HepG2 (cell line): ENCODE results near the gene JMJD8. TPM values are rescaled to one million over a fixed set of nuclear protein-coding genes. Genes with fewer than 3 reads are reported as not detected.

ENCODE experiments used
- ARNTL ChIP-seq: sonication (generic); formaldehyde crosslinking; IDR thresholded peaks from 2 replicates; pipeline ENCODE4 v1.4.0; 2020; ENCODE audit warnings: mild to moderate bottlenecking, missing genetic modification reagents
- ATF7-NPFF ChIP-seq: sonication (generic); formaldehyde crosslinking; IDR thresholded peaks from 2 replicates; pipeline ENCODE4 v1.8.1; 2023; ENCODE audit warnings: mild to moderate bottlenecking, low read depth, missing genetic modification reagents, moderate library complexity
- JUND ChIP-seq: sonication (generic); formaldehyde crosslinking; IDR thresholded peaks from 2 replicates; pipeline ENCODE4 v1.8.0; 2022; ENCODE audit warnings: mild to moderate bottlenecking, missing genetic modification reagents
- MXI1 ChIP-seq: IDR thresholded peaks from 3 replicates; pipeline ENCODE4 v1.6.1; 2012; ENCODE audit warnings: low read depth, low read length, inconsistent platforms, borderline replicate concordance
- WIZ ChIP-seq: sonication (generic); formaldehyde crosslinking; IDR thresholded peaks from 2 replicates; pipeline ENCODE4 v1.5.1; 2020; ENCODE audit warnings: mild to moderate bottlenecking, missing genetic modification reagents
- ZFX ChIP-seq: sonication (generic); formaldehyde crosslinking; IDR thresholded peaks from 2 replicates; pipeline ENCODE4 v1.4.0; 2020; ENCODE audit warnings: mild to moderate bottlenecking, low read depth, missing genetic modification reagents, moderate library complexity
- ZNF747 ChIP-seq: sonication (generic); formaldehyde crosslinking; IDR thresholded peaks from 2 replicates; pipeline ENCODE4 v1.8.1; 2023; ENCODE audit warnings: missing genetic modification reagents, mild to moderate bottlenecking, borderline replicate concordance
- polyA plus RNA-seq, 8 experiments: library from polyadenylated mRNA; depleted of rRNA in 3 of 8; stranded (reverse) in 7 of 8; unstranded in 1 of 8; fragments of >200 nt; fragmentation: Illumina TruSeq in 4 of 8; extraction: Trizol in 4 of 8; gene quantifications; 2 replicates each; pipeline versions ENCODE4 v1.2.1 to v1.2.3, GENCODE V29; 2011 to 2016; ENCODE audit warnings: low read depth in 4 of 8, missing spikeins in 1 of 8, mixed read lengths in 1 of 8; ENCODE audit not compliant: insufficient read depth in 1 of 8
- total RNA-seq, 5 experiments: library from RNA; depleted of rRNA; stranded (reverse); fragments of >200 nt; fragmentation: Illumina TruSeq; extraction: Trizol; gene quantifications; 2 replicates each; pipeline ENCODE4 v1.2.3, GENCODE V29; 2016; ENCODE audit warnings: low read depth in 1 of 5
- TF ChIP-seq, protein P1 (sequence below), 2 experiments: sonication (generic) in 1 of 2; formaldehyde crosslinking in 1 of 2; IDR thresholded peaks; 2 replicates each; pipeline versions ENCODE4 v1.4.0 to v1.6.1; 2016 to 2020; ENCODE audit warnings: borderline replicate concordance in 1 of 2, low read depth in 1 of 2, mild to moderate bottlenecking in 1 of 2, missing genetic modification reagents in 1 of 2
- TF ChIP-seq, protein P2 (sequence below): sonication (generic); formaldehyde crosslinking; IDR thresholded peaks from 2 replicates; pipeline ENCODE4 v1.4.0; 2020; ENCODE audit warnings: mild to moderate bottlenecking, missing genetic modification reagents
- TF ChIP-seq, protein P3 (sequence below): sonication (generic); formaldehyde crosslinking; IDR thresholded peaks from 2 replicates; pipeline ENCODE4 v1.4.0; 2020; ENCODE audit warnings: missing genetic modification reagents
- TF ChIP-seq, protein P4 (sequence below): sonication (generic); formaldehyde crosslinking; IDR thresholded peaks from 2 replicates; pipeline ENCODE4 v1.4.0; 2020; ENCODE audit warnings: missing genetic modification reagents, borderline replicate concordance

Gene JMJD8
- total and polyA plus RNA-seq, 2 of the 13 experiments (the other 11 are each of a cell fraction or from before 2014, with no cell fraction given): 2.6 to 11.8 TPM

DNA sequence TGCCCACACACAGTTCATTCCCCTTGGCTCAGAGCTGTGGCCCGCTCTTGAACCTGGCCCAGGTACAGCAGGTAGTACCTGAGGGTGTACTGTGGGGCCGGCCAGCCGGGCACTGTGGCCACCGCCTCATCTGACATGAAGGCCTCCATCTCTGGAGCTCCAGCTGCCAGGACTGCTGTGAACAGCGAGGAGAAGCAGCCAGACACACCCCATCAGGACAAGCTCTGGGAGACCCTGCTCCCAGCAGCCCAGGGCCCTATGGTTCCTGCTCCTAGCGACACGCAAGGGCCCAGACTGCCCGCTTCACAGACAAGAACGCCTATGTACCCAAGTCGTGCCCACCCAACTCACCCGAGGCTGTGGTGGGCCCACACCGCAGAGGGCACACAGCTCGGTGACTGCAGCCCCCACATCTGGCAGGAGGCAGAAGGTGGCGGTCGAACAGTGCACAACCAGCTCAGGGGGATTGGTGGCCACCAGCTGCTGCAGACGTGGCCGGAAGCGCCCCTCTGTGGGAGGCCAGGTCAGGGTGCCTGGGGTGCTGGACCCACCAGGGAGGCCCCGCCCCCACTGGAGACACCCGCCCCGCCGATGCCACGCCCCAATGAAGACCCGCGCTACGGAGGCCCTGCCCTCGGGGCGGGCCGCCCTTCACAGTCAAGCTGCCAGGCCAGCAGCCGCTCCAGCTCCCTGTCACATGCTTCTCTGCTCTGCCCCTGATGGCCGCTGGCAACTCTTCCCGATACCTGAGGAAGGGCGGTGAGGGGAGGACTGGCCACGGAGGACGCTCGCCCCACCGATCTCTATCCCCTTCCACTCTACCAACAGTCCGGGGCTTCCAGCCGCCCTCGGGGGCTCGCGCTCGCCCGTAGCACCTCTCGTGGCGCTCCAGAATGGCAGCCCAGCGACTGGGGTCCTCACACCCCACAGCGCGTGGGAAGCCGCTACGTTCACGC is 5.0 kb downstream of the JMJD8 start (continued):
- TF ChIP-seq, protein P1, sequence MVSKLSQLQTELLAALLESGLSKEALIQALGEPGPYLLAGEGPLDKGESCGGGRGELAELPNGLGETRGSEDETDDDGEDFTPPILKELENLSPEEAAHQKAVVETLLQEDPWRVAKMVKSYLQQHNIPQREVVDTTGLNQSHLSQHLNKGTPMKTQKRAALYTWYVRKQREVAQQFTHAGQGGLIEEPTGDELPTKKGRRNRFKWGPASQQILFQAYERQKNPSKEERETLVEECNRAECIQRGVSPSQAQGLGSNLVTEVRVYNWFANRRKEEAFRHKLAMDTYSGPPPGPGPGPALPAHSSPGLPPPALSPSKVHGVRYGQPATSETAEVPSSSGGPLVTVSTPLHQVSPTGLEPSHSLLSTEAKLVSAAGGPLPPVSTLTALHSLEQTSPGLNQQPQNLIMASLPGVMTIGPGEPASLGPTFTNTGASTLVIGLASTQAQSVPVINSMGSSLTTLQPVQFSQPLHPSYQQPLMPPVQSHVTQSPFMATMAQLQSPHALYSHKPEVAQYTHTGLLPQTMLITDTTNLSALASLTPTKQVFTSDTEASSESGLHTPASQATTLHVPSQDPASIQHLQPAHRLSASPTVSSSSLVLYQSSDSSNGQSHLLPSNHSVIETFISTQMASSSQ (IDR thresholded peaks at IDR 0.05; ENCODE audit: low read depth): no peak
- TF ChIP-seq, protein P1 (CRISPR knock-in tag; IDR thresholded peaks at IDR 0.05; ENCODE audit: borderline replicate concordance): peak; percentile 38; the same call in 1 of the 2 replicates
- TF ChIP-seq ATF7-NPFF: peak; percentile 71
- 0 out of 2 replicates have a peak, but pooled peaks have one; percentile 65 for TF ChIP-seq WIZ (CRISPR knock-in tag)
- TF ChIP-seq JUND (CRISPR knock-in tag): no peak
- TF ChIP-seq, protein P2, sequence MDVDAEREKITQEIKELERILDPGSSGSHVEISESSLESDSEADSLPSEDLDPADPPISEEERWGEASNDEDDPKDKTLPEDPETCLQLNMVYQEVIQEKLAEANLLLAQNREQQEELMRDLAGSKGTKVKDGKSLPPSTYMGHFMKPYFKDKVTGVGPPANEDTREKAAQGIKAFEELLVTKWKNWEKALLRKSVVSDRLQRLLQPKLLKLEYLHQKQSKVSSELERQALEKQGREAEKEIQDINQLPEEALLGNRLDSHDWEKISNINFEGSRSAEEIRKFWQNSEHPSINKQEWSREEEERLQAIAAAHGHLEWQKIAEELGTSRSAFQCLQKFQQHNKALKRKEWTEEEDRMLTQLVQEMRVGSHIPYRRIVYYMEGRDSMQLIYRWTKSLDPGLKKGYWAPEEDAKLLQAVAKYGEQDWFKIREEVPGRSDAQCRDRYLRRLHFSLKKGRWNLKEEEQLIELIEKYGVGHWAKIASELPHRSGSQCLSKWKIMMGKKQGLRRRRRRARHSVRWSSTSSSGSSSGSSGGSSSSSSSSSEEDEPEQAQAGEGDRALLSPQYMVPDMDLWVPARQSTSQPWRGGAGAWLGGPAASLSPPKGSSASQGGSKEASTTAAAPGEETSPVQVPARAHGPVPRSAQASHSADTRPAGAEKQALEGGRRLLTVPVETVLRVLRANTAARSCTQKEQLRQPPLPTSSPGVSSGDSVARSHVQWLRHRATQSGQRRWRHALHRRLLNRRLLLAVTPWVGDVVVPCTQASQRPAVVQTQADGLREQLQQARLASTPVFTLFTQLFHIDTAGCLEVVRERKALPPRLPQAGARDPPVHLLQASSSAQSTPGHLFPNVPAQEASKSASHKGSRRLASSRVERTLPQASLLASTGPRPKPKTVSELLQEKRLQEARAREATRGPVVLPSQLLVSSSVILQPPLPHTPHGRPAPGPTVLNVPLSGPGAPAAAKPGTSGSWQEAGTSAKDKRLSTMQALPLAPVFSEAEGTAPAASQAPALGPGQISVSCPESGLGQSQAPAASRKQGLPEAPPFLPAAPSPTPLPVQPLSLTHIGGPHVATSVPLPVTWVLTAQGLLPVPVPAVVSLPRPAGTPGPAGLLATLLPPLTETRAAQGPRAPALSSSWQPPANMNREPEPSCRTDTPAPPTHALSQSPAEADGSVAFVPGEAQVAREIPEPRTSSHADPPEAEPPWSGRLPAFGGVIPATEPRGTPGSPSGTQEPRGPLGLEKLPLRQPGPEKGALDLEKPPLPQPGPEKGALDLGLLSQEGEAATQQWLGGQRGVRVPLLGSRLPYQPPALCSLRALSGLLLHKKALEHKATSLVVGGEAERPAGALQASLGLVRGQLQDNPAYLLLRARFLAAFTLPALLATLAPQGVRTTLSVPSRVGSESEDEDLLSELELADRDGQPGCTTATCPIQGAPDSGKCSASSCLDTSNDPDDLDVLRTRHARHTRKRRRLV: 0 out of 2 replicates have a peak, but pooled peaks have one; percentile 6
- TF ChIP-seq, protein P3, sequence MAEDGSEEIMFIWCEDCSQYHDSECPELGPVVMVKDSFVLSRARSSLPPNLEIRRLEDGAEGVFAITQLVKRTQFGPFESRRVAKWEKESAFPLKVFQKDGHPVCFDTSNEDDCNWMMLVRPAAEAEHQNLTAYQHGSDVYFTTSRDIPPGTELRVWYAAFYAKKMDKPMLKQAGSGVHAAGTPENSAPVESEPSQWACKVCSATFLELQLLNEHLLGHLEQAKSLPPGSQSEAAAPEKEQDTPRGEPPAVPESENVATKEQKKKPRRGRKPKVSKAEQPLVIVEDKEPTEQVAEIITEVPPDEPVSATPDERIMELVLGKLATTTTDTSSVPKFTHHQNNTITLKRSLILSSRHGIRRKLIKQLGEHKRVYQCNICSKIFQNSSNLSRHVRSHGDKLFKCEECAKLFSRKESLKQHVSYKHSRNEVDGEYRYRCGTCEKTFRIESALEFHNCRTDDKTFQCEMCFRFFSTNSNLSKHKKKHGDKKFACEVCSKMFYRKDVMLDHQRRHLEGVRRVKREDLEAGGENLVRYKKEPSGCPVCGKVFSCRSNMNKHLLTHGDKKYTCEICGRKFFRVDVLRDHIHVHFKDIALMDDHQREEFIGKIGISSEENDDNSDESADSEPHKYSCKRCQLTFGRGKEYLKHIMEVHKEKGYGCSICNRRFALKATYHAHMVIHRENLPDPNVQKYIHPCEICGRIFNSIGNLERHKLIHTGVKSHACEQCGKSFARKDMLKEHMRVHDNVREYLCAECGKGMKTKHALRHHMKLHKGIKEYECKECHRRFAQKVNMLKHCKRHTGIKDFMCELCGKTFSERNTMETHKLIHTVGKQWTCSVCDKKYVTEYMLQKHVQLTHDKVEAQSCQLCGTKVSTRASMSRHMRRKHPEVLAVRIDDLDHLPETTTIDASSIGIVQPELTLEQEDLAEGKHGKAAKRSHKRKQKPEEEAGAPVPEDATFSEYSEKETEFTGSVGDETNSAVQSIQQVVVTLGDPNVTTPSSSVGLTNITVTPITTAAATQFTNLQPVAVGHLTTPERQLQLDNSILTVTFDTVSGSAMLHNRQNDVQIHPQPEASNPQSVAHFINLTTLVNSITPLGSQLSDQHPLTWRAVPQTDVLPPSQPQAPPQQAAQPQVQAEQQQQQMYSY: no peak
- TF ChIP-seq, protein P4, sequence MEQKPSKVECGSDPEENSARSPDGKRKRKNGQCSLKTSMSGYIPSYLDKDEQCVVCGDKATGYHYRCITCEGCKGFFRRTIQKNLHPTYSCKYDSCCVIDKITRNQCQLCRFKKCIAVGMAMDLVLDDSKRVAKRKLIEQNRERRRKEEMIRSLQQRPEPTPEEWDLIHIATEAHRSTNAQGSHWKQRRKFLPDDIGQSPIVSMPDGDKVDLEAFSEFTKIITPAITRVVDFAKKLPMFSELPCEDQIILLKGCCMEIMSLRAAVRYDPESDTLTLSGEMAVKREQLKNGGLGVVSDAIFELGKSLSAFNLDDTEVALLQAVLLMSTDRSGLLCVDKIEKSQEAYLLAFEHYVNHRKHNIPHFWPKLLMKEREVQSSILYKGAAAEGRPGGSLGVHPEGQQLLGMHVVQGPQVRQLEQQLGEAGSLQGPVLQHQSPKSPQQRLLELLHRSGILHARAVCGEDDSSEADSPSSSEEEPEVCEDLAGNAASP (CRISPR knock-in tag): 0 out of 2 replicates have a peak, but pooled peaks have one; percentile 5
- peak; percentile 87 for TF ChIP-seq ZFX (CRISPR knock-in tag)
- TF ChIP-seq ARNTL (CRISPR knock-in tag): peak; percentile 68
- TF ChIP-seq MXI1: peak; percentile 60; the same call in 1 of the 3 replicates
- 0 out of 2 replicates have a peak, but pooled peaks have one; percentile 63 for TF ChIP-seq ZNF747 (CRISPR knock-in tag)
